LNCaP clone FGC (cell line): ENCODE results near the gene BABAM2.

Source experiments
- DNase-seq: peaks from one replicate; pipeline ENCODE4 v3.0.0-alpha.2; 2011; ENCODE audit warnings: low read depth
- H3K4me3 ChIP-seq: 2 replicates; pipeline ENCODE4 v1.5.1; 2011; ENCODE audit warnings: mild to moderate bottlenecking, low read depth, low read length, control low read depth
- CTCF ChIP-seq: IDR thresholded peaks from 2 replicates; pipeline ENCODE4 v1.5.1; 2012; ENCODE audit warnings: mild to moderate bottlenecking; ENCODE audit not compliant: control insufficient read depth, insufficient read depth; ENCODE audit errors: extremely low read depth

The BABAM2 gene

GRCh38 chr2:28086611-28087010, 196.1 kb downstream of the BABAM2 start:
- H3K4me3 ChIP-seq, result no peak overlapping the region
- no peak for DNase-seq
- TF ChIP-seq CTCF, result no peak

- TF ChIP-seq CTCF, result no peak
- no peak for DNase-seq
- H3K4me3 ChIP-seq, result no peak overlapping the region
Observed at GRCh38 chr2:28088970-28089369, 198.4 kb downstream of the BABAM2 start.

GRCh38 chr2:28089486-28089885, 199.0 kb downstream of the BABAM2 start:
- no peak for TF ChIP-seq CTCF
- no peak overlapping the region for H3K4me3 ChIP-seq

GRCh38 chr2:28093308-28093707, 202.8 kb downstream of the BABAM2 start:
- TF ChIP-seq CTCF, result no peak
- no peak overlapping the region for H3K4me3 ChIP-seq
- DNase-seq, result no peak

More at GRCh38 chr2:28089486-28089885, 199.0 kb downstream of the BABAM2 start:
- peak; percentile 72 for DNase-seq

GRCh38 chr2:28093768-28094167, 203.2 kb downstream of the BABAM2 start:
- TF ChIP-seq CTCF, result no peak
- no peak for DNase-seq
- H3K4me3 ChIP-seq, result no peak overlapping the region

- 0 out of 2 replicates have a peak, but pooled peaks have one; percentile 6 for TF ChIP-seq CTCF
- no peak overlapping the region for H3K4me3 ChIP-seq
- DNase-seq, result no peak
Observed at GRCh38 chr2:28094739-28095138, 204.2 kb downstream of the BABAM2 start.

- DNase-seq, result no peak
- TF ChIP-seq CTCF, result no peak
- H3K4me3 ChIP-seq, result no peak overlapping the region
Observed at GRCh38 chr2:28095622-28096021, 205.1 kb downstream of the BABAM2 start.
